A673 (cell line): ENCODE data around the gene P2RY14.

Experiments used
- EZH2 ChIP-seq: fragments of 200-600 bp; sonication (generic); IDR thresholded peaks from 2 replicates; pipeline ENCODE4 v1.6.1; 2017; ENCODE audit warnings: borderline replicate concordance, low read depth, mild to moderate bottlenecking, mixed read lengths, antibody characterized with exemption, low read length; ENCODE audit not compliant: poor library complexity, severe bottlenecking
- TF ChIP-seq, protein P1 (sequence below): fragments of 300-800, 200-600 bp; sonication (generic); conservative IDR thresholded peaks from 2 replicates; pipeline ENCODE4 v1.5.1; 2017; ENCODE audit warnings: low read depth, mild to moderate bottlenecking, antibody characterized with exemption, low read length, moderate library complexity, mixed read lengths

DNA sequence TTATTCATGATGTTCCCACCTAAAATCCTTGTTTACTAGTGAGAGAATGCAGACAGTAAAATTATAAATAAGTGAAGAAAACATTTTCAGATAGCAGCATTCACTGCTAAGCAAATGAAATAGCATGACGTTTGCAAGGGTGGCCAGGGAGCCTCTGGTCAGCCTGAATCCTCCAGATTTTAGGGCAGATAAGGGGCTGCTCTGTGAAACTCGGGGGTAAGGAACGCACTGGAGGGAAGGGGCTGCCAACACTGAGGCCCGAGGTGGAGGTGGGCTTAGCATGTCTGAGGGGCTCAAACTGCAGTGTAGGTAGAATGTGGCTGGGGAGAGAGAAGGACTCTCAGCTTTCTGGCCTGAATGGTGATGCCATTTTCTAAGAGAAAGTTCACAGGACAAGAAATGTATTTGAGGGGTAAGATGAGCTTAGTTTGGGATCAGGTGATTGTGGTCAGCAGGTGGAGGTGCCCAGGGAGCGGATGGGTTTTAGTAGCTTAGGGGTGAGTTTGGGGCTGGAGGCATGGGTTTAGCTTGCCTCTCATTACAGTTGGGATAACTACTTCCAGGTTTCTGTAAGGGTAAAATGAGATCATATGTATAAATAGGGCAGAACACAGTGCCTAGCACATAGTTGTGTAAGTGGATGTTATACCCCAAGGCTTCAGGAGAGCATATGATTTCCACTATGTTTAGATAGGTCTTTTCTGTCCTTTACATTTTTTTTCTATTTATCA, 95.8 kb downstream of the P2RY14 start:
- TF ChIP-seq, protein P1, sequence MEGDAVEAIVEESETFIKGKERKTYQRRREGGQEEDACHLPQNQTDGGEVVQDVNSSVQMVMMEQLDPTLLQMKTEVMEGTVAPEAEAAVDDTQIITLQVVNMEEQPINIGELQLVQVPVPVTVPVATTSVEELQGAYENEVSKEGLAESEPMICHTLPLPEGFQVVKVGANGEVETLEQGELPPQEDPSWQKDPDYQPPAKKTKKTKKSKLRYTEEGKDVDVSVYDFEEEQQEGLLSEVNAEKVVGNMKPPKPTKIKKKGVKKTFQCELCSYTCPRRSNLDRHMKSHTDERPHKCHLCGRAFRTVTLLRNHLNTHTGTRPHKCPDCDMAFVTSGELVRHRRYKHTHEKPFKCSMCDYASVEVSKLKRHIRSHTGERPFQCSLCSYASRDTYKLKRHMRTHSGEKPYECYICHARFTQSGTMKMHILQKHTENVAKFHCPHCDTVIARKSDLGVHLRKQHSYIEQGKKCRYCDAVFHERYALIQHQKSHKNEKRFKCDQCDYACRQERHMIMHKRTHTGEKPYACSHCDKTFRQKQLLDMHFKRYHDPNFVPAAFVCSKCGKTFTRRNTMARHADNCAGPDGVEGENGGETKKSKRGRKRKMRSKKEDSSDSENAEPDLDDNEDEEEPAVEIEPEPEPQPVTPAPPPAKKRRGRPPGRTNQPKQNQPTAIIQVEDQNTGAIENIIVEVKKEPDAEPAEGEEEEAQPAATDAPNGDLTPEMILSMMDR, result no peak
- TF ChIP-seq EZH2, result no peak
